Stimulated activated CD8-positive, alpha-beta memory T cell treated with anti-CD3 and anti-CD28 coated beads, Interleukin-2, amount 100 ng/mL, for 48 hours (primary cell): ENCODE measurements around the gene NTM.
"Not testable (repeated sequence)": the region's sequence is repeated elsewhere in the genome, so short reads cannot be mapped to it uniquely, and the experiment has no call there.

Experiments used
- DNase-seq, 2 donors: peaks; one replicate each; pipeline ENCODE4 v3.0.0-alpha.2; 2020; ENCODE audit warnings: low read depth in 2 of 2

Gene NTM

GRCh38 chr11:132042296-132042695, 671.9 kb downstream of the NTM start:
- no peak for DNase-seq

GRCh38 chr11:132043714-132044113, 673.3 kb downstream of the NTM start:
- no peak for DNase-seq

- DNase-seq = no peak
These were observed 674.7 kb downstream of the NTM start for GRCh38 chr11:132045107-132045506.

DNA sequence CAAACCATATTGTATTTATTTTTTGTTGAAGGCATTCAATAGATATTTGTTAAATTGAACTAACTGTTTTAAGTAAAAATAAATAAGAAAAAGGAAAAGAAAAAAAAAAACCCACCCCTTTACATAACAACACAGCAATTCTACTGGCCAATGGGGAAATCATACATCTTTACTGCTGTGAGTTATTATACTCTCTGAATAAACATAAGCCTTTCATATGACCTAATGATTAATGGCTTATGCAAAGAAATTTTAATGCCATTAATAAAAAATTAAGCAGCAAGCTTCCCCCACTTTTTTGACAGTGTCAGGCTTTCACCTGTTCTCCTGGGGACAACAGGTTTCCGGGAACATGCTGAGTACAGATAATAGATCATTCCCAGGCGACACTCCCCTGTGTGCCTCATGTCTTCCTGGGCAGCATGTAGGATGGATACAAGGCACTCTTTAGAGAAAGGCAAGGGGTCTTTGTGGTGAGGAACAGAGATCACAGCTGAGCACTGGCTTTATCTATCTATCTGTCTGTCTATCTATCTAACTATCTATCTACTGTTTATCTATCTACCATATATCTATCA, 676.0 kb downstream of the NTM start:
- DNase-seq = no peak

DNA sequence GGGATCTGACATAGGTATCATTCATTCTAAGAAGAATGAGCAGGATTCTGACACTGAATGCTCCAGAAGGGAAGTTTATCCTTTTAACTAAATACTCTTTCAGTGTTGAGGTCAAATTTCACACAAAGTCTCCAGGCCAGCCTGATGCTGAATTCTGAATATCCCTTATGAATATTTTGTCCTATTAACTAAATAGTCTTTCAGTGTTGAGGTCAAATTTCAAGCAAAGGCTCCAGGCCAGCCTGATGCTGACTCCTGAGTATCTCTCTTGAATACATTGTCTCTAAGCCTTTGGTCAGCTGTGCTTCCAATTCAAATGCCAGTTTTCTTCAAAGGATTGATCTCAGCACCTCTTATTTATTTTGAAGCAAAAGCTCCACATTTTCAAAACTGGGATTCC, 676.8 kb downstream of the NTM start:
- no peak for DNase-seq

DNA sequence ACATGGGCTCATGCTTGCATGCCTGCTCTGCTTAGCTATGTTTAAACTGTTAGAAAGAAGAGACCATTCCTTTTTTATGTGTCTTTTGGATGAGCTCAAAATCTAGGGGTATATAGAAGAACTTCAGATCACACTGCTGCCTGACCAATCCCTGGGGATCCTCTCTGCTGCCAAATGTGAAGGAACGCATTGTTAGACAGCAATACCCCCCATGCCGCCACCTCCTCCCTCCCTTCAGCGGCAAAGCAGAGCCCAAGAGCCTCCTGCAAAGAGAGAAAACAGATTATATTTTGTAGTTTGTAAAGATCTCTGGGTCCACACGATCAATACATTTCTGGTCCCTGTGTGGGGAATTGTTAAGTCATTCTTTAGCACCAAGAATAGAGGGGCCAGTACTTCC, 677.6 kb downstream of the NTM start:
- DNase-seq = no peak

- no peak for DNase-seq
These were observed 678.8 kb downstream of the NTM start for GRCh38 chr11:132049205-132049604.

- DNase-seq = no peak
These were observed 679.6 kb downstream of the NTM start for GRCh38 chr11:132050049-132050448.

GRCh38 chr11:132050577-132051165, 680.3 kb downstream of the NTM start:
- DNase-seq = no peak

- no peak for DNase-seq
These were observed 681.3 kb downstream of the NTM start for GRCh38 chr11:132051704-132052103.

DNA sequence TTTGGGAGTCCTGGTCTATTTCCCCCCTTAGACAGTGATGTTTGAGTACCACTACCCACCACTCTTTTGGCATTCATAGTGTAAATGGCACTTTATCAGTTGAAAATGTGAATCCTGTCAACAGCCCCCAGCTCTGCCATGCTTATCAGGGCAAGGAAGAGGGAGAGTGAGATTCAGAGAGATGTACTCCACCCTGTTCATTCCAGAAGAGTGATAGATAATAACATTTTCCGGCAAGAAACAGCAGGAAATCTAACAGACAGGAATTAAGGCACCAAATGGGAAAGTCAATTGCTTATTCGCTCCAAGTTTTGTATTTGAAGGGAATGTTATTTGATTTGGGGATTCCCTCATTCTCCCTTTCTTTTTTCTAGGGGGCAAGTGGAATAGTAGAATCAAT, 681.9 kb downstream of the NTM start:
- DNase-seq = no peak

DNA sequence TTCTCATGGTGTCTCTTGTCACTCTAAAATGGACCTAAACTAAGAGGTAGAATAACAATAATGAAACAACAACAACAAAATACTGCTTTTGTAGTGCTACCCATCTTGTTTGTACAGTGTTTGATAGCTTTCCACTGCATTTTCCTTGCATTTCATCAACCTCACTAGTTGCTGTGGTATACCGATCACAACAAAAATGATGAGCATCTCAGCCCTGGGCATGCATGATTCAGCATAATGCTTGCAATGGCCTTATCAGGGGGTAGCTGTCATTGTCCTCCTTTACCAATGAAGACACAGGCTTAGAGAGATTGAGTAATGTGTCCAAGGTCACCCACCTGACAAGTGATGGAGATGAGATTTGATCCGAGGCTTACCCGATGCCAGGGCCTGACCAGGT, 682.5 kb downstream of the NTM start:
- DNase-seq = no peak

- no peak for DNase-seq
These were observed 684.4 kb downstream of the NTM start for GRCh38 chr11:132054822-132055221.

GRCh38 chr11:132055296-132055695, 684.9 kb downstream of the NTM start:
- no peak for DNase-seq

DNA sequence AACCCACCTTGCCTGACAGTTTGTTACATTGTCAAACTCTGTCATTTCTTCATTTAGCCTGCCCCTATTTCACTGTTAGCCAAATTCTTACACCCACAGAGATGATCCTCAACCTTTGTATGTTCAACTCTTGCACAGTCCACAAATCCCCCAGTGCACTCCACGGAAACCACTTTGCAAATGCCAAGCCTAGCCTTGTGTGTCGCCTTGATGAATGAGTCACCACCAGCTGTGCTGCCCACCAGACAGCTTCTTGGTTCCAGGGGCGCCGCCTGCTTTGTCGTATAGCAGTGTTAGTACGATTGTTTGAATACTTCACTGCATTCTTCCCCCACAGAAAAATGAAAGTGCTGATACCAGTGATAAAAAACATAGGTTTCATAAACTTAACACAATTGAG, 686.3 kb downstream of the NTM start:
- DNase-seq = no peak

DNA sequence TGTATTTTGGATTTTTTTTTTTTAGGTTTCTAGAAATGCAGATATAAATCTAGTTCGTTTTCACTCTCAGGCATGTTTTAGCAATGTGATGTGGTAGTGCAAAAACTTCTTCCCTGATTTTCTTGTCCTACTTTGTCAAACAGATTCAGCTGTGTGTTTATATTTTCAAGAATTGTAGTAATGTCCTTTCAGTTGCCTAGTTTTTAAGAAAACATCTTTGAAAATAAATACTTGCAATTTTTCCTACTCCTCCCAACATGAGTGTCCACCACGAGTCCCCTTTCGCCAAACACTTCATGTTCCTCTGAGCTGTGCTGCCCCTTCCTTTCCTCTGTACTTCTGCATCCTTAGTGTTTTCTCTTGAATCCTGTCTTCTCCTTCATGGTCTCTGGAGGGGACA, 686.9 kb downstream of the NTM start:
- DNase-seq = no peak

- DNase-seq = no peak
These were observed 687.9 kb downstream of the NTM start for GRCh38 chr11:132058211-132058772.

DNA sequence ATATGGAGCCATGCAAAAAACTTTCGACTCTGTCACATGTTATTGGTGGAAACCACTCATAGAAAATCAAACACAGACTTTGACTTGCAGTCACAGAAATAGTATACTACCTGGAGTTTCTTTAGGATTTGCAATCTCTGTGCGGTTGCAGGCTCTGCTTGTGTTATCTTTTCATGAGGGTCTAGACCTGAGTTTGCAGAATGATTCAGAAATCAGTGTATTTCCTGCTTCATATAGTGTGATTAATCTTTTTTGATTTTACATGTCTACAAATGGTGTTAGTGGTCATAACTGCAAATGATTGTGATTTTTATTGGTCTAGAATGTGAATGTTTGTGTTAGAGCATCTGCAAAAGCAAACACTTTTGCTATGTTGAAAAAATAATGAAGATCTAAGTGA, 690.2 kb downstream of the NTM start:
- DNase-seq = no peak

- no peak for DNase-seq
These were observed 691.6 kb downstream of the NTM start for GRCh38 chr11:132062031-132062430.

DNA sequence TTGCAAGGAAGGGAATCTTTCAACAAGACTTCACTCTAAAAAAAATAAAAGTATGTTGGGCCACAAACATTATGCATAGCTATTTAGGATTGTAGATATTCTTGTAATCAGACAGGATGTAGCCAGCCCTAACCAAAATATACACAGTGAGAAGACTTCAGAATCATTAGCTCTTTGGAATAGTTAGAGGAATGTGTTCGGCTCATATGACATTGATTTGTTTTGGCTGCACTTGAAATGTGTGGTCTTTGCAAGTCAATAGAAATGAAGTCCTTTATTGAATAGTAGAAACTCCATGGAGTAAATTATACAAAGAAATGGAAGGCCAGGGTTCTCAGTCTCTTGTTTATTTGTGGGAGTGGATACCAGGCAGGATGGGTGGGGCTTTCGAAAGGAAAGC, 692.1 kb downstream of the NTM start:
- DNase-seq = no peak

GRCh38 chr11:132064987-132065620, 694.7 kb downstream of the NTM start:
- DNase-seq = no peak

GRCh38 chr11:132068556-132068955, 698.1 kb downstream of the NTM start:
- no peak for DNase-seq

DNA sequence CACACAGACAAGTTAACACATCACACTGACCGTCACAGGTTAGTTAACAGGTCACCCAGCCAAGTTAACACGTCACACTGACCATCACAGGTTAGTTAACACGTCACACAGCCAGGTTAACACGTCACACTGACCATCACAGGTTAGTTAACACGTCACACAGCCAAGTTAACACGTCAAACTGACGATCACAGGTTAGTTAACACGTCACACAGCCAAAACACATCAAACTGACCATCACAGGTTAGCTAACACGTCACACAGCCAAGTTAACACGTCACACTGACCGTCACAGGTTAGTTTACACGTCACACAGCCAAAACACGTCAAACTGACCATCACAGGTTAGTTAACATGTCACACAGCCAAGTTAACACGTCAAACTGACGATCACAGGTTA, 699.2 kb downstream of the NTM start:
- not testable (repeated sequence) for DNase-seq
